HG03439 (cell line): ENCODE measurements around the gene PIK3R5.
"Not testable (repeated sequence)": the region's sequence is repeated elsewhere in the genome, so short reads cannot be mapped to it uniquely, and the experiment has no call there.

Experiments
- ATAC-seq: cut with Tn5 transposase; IDR thresholded peaks from one replicate; pipeline ENCODE4 v1.9.1; 2021; ENCODE audit warnings: mild to moderate bottlenecking, moderate library complexity; ENCODE audit not compliant: unreplicated experiment

The PIK3R5 gene

DNA sequence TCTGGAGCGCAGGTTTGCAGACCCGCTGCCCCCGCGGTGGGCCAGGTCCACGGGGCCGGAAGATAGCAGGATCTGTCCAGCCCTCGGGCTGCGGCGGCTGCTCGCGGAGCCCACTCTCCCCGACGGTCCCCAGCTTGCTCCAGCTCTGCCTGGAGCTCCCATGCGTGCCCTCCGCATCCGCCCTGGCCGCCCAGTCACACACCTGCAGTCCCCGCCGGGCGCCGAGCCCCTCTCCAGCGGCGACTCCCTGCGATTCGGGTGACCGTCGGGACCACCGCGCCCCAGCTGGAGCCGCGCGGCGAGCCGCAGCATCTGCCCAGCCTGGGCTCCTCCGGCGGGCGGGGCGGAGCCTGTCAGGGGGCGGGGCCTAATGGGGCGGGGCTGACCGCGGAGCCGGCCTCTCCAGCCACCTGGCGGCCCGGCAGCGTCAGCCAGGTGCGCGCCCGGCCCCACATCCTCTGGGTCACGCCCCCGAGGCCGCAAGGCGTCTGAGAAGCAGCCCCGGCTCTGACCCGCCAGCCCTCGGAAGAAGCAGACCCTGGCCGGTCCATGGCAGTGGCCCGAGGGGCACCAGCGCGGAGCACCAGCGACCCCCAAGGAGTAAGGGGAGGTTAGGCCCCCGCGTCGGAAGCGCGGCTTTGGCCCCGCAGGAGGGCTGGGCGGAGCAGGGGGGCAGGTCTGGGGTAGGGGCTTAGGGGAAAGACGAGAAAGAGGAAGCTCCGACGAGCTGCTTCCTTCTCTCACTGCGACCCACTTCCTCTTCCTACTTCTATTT, at the start of gene PIK3R5:
TSS of gene PIK3R5 (minus strand) at position 314 of the 775 bp plus-strand sequence. CDS start 54,213 bp downstream, outside the sequence.
- ATAC-seq: peak; percentile 77

DNA sequence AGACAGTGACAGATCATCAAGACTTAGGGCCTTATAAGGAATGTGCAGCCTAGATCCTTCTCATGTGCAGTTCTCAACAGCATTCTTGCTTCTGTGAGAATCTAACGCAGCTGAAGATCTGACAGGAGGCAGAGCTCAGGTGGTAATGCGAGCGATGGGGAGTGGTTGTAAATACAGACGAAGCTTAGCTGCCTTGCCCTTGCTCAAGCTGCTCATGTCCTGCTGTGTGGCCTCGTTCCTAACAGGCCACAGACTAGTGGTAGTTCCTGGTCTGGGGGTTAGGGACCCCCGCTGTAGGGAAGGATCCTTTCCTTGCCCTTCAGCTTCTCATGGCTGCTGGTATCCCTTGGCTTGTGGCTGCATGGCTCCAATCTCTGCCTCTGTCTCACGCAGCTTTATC, 45.5 kb upstream of the PIK3R5 start:
- ATAC-seq: no peak

DNA sequence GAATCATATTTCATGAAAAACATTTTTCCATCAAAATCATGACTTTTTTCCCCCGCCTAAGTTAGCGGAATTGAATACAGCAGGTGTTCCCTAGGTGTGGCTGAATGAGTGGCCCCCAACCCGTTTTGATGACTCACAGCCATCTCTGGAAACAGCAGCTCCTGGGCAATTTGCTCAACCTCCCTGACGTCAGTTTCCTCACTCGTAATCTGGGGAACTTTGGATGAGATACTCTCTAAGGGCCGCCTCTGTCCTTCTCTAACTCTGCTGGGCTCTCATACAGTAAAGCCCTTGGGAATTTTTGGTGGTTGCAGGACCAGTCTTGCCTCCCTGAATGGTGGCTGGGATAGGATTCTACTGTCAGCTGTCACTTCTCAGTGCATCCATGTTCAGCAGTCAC, 44.2 kb upstream of the PIK3R5 start:
- ATAC-seq: no peak

- ATAC-seq: no peak
Measured at GRCh38 chr17:9009096-9009495, 43.6 kb upstream of the PIK3R5 start.

DNA sequence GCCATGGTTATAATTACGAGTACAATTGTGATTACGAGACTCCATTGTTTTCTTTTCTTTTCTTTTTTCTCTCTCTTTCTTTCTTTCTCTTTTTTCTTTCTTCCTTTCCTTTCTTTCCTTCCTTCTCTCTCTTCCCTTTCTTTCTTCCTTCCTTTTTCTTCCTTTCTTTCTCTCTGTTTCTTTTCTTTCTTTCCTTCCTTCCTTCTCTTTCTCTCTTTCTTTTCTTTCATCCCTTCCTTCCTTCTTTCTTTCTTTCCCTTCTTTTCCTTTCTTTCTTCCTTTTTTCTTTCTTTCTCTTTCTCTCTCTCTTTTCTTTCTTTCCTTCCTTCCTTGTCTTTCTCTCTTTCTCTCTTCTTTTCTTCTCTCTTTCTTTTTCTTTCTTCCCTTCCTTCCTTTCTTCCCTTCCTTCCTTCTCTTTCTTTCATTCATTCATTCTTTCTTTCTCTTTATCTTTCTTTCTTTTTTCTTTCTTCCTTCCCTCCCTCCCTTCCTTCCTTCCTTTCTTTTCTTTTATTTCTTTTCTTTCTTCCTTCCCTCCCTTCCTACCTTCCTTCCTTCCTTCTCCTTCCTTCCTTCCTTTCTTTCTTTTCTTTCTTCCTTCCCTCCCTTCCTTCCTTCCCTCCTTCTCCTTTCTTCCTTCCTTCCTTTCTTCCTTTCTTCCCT, 41.7 kb upstream of the PIK3R5 start:
- no peak for ATAC-seq

- no peak for ATAC-seq
Measured at GRCh38 chr17:9006175-9006767, 40.8 kb upstream of the PIK3R5 start.

- ATAC-seq: no peak
Measured at GRCh38 chr17:9004961-9005285, 39.4 kb upstream of the PIK3R5 start.

GRCh38 chr17:9004132-9004960, 38.8 kb upstream of the PIK3R5 start:
- no peak for ATAC-seq

DNA sequence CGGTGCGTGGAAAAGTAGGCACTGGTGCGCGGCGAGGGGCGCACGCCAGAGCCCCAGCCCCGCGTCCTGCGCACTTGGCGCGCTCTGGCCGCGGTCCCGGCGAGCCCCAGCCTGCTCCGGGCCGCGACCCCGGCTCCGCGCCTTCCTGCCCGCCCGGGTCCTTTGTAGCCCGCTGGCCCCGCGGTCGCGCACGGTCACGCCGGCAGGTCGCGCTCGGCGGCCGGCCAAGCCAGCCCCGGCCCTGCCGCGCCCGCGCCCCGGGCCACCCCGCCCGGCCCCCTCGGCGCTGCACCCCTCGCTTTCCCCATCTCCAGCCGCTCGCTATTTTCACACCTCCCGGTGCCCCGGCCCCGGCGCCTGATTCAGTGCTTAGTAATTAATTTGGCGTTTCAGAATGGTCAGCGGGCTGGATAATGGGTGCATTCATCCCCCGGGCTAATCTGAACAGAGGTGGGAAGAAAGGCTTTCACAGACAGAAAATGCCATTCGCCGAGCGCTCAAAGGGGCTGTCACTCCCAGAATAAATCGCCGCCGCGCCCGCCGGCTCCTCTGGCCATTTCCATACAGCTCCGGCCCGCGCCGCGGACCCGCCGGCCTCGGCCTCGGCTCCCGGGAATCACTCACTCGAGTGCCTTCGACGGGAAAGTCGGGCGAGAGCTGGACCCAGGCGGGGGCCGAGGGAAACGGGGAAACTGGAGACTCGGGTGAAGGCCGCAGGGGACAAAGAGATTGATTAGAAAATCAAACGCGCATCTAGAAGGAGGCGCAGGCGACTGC, 38.0 kb upstream of the PIK3R5 start:
- ATAC-seq: no peak

DNA sequence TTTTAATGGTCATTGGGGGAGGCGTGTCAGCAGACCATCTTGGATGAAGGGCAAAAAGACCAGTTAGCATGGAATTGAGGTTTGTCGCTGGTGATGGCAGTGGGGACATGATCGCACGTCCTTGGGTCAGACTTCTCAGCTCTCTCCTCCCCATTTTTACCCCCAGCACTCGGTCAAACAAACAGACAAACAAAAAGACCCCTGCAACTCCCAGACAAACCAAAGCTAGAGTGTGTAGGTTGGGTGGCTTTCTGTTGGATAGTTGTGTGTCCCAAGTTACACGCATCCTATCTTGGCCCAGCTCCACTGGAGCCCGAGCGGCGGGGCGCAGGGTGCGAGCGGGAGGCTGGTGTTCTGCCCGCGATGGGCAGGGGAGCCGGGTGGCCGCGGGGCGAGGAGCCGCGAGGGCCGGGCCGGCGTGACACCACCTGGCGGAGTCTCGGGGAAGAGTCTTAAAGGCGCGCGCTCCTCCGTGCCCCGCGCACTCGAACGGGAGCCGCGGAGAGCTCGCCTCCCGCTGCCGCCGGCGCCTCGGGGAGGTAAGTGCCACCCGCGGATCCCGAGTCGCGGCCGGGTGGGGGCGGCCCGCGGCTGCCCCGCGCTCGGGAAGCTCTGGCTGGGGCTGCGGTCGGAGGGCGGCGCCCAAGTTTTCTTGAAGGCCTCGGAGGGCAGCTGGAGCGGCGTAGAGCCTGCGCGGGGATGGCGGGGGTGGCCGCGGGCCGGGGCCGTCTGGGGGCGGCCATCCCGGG, 37.3 kb upstream of the PIK3R5 start:
- no peak for ATAC-seq

GRCh38 chr17:9002227-9002605, 36.7 kb upstream of the PIK3R5 start:
- ATAC-seq: no peak

- no peak for ATAC-seq
Measured at GRCh38 chr17:9001559-9001958, 36.1 kb upstream of the PIK3R5 start.

DNA sequence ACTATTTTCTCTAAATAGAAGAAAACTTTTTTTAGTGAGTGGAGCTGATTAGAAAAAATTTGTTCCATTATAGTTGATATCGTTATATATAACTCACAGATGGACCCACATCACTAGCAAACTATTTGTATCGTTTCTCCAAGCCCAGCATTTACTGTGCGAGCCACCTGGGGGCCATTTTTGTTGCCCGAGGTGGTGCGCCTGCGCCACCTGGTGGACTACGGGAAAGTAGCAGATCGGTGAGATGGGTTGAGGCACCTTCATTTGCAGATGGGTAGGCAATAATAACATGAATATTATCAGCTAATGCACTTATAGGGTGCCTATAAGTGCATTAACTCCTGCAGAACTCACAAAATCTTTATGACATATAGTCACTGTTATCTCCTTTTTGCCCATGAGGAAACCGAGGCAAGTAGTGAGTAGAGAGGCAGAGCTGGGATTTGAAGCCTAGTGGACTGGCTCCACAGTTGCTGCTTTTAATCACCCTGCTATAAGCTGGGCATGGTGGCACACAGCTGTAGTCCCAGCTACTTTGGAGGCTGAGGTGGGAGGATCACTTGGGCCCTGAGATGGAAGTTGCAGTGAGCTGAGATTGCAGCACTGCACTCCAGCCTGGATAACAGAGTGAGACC, 32.6 kb upstream of the PIK3R5 start:
- ATAC-seq: no peak

- no peak for ATAC-seq
Measured at GRCh38 chr17:8995711-8996110, 30.2 kb upstream of the PIK3R5 start.

- ATAC-seq: no peak
Measured at GRCh38 chr17:8994319-8994718, 28.8 kb upstream of the PIK3R5 start.

DNA sequence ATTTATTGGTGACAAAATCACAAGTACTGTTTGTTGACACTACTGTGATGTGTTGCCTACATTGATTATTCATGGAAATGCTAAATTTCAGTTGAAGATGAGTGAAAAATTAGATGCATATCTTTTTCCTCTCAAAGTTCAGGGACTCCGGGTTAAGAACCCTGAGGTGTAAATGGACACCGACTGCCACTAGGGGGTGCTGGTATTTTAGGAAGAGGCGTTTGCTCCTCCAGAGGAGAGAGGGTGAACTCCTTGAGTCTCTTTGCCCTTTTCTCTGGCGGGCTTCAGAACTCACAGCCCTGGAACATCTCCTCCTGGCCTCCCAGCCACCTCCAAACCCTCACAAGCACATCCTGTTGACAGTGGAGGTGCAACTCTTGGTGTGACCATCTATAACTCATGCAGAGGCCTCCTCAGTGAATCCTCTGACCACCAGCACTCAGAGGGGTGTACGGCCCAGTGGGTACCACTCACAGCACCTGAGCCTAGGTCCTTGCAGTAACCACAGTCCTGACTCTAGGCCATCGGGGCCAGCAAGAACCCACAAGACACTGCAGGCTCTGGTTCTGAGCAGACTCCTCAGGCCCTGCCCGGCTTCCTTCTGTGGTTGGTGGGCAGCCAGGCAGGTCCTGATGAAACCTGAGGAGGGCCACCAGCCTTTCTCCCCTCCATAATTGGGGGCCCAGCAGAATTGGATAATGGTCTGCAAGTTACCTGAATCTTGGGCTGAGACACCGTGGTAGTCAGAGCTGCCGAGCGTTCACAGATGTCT, 26.2 kb upstream of the PIK3R5 start:
- no peak for ATAC-seq

DNA sequence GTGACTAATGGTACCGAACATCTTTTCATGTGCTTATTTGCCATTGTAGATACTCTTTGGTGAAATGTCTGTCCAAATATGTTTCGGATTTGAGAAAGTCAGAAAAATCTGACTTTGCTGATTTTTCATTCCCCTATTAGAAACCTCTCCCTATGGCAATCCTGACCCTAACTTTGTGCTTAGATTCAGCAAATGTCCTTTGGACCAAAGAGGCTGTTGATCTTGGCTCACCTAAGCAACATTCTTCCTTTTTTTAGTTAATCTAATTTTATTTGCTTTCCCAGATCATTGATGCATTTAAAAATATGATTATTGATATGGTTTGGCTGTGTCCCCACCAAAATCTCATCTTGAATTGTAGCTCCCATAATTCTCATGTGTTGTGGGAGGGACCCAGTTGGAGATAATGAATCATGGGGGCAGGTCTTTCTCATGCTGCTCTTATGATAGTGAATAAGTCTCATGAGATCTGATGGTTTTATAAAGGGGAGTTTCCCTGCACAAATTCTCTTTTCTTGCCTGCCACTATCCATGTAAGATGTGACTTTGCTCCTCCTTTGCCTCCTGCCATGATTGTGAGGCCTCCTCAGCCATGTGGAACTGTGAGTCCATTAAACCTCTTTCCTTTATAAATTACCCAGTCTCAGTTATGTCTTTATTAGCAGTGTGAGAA, 22.9 kb upstream of the PIK3R5 start:
- not testable (repeated sequence) for ATAC-seq

GRCh38 chr17:8986295-8986694, 20.8 kb upstream of the PIK3R5 start:
- ATAC-seq: no peak
